Breast epithelium (tissue), 3 donors: ENCODE results near the gene SOX1.

Experiments used
- POLR2A ChIP-seq: fragments of 450-650 bp; IDR thresholded peaks from one replicate; pipeline ENCODE4 v1.6.1; 2016; ENCODE audit warnings: antibody characterized with exemption, mild to moderate bottlenecking, moderate library complexity
- TF ChIP-seq, protein P1 (sequence below), 3 donors: fragments of 450-650 bp; IDR thresholded peaks; one replicate each; pipeline ENCODE4 v1.5.1; 2016 to 2017; ENCODE audit warnings: antibody characterized with exemption in 3 of 3, mild to moderate bottlenecking in 3 of 3, moderate library complexity in 3 of 3

- TF ChIP-seq POLR2A: no peak
- TF ChIP-seq, protein P1, sequence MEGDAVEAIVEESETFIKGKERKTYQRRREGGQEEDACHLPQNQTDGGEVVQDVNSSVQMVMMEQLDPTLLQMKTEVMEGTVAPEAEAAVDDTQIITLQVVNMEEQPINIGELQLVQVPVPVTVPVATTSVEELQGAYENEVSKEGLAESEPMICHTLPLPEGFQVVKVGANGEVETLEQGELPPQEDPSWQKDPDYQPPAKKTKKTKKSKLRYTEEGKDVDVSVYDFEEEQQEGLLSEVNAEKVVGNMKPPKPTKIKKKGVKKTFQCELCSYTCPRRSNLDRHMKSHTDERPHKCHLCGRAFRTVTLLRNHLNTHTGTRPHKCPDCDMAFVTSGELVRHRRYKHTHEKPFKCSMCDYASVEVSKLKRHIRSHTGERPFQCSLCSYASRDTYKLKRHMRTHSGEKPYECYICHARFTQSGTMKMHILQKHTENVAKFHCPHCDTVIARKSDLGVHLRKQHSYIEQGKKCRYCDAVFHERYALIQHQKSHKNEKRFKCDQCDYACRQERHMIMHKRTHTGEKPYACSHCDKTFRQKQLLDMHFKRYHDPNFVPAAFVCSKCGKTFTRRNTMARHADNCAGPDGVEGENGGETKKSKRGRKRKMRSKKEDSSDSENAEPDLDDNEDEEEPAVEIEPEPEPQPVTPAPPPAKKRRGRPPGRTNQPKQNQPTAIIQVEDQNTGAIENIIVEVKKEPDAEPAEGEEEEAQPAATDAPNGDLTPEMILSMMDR (IDR thresholded peaks at IDR 0.05): no peak
Observed at GRCh38 chr13:112052213-112052612, 14.7 kb upstream of the SOX1 start.
